ENCODE measurements around the gene RALGAPA2.
A peak's percentile ranks its signal among the peaks of the same experiment; 100 is the strongest.

RALGAPA2 gene

DNA sequence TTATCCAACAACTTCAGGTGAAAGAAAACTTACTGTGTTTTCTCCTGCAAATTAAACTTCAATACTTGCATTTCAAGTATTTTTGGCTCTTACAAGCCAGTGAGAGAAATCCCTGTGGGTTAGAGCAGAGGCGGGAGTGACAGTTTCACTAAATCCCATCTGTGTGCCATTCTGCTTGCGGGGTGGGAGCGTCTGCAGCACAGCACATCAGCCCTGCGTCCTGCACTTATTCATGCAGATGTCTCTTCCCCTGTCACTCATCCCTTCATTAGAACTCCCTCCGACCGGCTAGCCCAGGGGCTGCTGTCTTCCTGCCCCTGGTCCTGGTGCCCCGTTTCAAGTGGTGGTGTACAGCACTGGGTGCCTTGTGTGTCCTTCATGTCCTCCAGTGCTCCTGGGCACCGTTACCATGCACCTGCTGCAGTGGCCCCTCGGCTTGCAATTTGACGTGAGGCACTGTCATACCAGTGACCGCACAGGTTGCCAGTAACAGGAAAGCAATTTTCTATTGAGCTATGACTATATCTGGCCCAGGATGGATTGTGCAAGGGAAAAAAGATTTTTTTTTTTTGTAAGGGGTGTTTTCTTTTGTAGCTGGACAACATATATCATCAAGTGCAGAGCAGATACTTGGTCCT lies 285.1 kb downstream of the RALGAPA2 start:
- no peak for DNase-seq

DNA sequence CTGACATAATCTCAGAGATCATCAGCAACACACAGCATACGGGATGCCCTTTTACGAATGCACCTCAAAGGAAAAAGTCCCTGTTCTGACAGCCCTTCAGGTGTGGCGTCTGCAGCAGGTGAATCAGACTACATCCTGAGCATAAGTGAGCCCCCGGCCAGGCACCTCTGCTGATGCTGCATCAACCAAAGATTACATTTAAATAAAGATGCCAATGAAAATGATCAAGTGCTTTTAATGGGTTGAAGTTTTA lies 285.9 kb downstream of the RALGAPA2 start:
- DNase-seq: no peak

DNA sequence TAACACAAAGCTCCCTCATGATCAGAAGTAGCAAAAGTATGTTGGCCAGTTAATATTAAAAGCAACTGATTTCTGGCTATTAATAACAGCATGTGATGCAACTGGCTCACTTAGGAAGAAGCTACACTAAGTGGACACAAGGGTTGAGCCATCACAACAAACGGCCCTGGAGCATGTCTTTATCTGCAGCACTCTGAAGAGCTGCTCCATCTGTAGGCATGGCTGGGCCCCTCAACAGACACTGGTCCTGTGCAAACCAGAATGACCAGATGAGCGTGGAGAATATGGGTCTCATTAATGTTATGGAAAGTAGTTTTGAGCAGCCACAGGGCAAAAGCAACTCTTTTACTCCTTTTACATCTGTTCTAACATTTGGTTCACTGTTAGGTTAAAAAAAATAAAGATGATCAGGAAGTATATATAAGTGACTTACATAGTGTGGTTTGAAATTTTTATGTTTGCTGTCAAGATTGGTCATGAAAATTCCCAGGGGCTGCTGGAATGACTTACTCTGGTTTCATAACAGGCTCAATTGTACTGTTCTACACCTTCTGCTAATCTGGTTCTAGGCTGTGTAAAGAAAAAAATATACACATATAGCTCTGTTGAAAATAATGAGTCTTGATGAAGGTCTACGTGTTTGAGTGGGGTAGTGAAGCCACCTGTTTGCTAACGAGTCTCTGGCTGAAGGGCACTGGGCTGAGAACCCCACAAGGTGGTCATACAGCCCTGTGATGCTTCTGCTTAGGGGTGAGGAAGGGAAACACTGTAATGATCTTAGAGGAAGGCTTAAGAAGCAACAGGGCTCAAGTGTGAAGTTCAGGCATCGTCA lies 286.4 kb downstream of the RALGAPA2 start:
- no peak for DNase-seq

DNA sequence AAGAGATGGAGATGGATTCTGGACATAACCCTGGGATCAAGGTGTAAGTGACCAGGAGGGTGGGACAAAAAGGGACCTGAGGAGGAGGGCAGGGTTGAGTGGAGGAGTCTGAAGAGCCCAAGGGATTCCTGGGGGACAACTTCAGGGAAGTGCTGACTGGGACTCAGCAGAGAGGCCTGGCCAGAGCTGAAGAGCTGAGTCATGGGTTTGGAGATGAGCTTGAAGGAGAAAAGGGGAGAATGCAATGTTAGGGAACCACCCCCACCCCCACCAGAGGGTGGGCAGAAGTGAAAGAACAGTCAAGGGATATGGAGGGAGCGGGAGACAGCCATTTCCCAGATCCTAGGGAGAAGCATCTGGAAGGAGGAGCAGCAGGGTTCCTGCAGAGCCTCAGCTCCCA lies 289.3 kb downstream of the RALGAPA2 start:
- no peak for DNase-seq

DNA sequence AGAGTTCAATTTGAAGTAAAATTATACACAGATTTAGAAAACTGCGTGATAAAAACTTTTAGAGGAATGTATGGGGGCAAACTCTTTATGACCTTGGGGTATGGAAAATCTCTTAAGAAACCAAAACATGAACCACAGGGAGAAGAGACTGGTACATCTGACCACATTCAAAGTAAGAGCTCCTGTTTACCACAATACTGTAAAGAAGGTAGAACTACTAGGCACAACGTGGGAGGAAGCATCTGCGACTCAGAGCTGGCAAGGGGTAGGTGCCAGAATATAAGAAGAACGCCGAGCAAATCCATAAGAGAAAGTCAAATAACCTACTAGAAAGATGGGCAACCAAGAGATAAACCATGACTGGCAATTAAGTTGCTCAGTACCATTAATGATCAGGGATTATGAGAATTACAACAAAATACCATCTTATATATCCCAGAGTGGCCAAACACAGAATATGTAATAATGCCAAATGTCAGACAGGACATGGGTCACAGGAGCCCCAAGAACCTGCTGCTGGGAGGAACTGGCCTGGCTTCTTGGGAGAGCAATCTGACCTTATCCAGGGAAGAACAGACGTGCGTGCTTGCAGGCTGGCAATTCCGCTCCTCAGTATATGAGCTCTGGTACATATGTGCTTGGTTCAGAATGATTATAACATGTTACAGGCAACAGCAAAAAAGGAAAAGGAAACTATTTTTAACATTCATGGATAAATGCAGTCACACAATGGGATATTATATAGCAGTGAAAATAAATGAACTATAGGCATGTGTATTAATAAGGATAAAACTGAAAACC lies 294.4 kb downstream of the RALGAPA2 start:
- no peak for DNase-seq

DNA sequence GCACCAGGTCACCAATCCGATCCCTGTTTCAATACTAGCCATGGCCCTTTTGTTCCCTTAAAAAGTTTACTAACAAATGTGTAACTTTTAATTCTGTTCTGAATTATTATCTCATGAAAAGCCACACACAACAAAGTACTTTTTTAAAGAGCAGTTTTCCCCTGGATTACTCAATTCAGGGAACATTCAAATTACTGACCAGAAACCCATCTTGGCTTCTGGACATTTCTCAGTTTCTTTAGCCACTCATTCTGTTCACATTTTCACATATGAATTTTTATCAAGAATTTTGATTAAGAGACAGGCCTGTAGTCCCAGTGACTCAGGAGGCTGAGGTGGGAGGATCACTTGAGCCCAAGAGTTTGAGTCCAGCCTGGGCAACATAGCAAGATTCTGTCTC lies 297.1 kb downstream of the RALGAPA2 start:
- no peak for DNase-seq

DNA sequence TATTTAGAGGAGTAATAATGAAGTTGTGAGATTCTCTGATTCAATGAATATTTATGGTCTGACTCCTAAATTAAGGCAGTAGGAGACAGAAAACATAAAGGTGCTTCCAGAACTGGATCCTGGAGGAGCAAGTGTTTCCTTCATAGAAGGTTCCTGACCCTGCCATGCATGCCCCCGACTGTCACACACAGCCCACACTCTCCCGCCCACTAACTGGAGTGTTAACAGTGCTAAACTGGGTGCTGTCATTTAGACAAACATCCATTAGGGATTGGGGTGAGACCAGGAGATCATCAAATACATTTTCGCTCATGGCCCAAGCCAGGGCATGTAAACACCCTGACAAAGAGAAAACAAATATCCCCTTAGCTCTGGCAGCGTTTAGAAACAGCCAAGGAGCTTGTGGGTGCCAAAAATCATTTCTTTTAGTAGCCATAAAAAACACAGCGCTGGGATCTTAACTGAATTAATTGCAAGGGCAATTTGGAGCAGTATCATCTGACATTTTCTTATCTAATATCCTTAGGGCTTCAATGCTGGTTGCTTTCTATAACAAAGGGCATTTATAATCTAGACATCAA lies 297.7 kb downstream of the RALGAPA2 start:
- peak in 1 of 2 experiments; percentile 36 for DNase-seq

DNA sequence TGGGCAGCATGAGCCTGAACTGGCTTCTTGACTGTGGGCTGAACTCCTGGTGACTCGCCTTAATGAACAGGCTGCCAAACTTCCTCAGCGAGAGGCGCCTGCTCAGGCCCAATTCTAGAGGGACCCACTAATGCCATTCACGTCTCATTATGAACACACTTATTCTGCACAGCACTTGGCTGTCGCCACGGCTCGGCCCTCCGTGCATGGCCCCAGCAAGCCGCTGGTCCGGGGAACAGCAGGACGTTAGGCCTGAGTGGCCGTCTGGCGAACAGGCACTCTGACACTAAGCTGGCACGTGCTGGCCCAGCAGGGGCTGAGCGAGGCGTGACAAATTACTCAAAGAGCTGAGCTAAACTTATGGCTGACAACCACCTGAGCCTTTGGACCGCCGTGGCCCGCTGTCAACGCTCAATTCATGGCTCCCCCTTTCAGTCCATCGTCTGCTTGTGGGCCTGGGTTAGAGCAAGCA lies 298.6 kb downstream of the RALGAPA2 start:
- DNase-seq: no peak

DNA sequence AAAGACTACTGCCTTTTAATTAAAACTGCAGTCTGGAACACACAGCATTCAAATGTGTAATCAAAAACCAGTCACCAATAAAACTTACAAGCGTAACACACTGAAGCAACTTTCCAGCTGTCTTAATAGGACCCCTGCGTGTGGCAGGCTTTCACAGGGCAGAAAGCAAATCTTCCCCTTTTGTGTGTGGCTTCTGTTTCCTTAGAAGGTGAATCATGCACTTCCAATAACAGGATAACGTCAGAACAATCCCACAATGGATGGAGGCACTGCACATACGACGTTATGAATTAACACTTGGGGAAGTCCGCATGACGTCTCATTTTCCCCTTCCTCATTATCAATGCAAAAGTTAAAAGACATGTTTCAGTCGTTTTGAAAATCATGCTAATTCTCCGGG lies 299.7 kb downstream of the RALGAPA2 start:
- peak; percentile 21 to 64 for DNase-seq

DNA sequence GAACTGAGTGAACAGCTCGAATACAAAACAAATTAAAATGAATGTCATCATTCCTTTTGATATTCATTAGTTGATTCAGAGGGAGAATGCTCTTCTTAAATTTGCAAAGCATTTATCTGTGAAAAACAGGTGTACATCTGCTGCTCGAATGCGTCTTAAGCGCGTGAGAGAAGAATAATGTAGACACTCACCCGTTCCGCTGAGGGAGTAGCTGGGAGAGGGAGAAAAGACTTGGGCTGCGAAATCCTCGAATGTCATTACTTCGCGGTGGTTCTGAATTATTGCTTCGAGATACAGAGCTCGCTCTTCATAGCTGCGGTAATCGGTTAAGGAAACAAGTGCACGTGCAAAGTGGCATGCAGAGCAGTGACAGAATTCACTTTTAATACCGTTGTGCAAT lies 300.6 kb downstream of the RALGAPA2 start:
- DNase-seq: peak in 1 of 2 experiments; percentile 24

DNA sequence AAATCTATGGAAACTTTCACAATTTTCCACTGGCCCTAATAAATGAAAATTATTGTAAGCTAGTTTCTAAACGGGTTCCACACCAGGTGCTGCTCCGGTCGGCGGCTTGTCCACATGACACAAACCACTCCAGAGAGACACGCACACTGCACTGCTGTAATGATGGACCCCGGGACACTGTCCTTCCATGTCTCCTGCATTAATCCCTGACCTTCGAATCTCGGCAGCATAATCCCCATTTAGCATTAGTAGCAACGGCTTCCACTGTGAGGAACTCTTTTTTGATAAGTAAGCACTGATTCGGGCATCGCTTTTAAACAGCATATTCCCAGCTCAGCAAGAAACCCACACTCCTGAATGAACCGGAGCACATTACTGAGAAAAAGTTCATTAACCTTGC lies 301.0 kb downstream of the RALGAPA2 start:
- peak; percentile 20 to 61 for DNase-seq

DNA sequence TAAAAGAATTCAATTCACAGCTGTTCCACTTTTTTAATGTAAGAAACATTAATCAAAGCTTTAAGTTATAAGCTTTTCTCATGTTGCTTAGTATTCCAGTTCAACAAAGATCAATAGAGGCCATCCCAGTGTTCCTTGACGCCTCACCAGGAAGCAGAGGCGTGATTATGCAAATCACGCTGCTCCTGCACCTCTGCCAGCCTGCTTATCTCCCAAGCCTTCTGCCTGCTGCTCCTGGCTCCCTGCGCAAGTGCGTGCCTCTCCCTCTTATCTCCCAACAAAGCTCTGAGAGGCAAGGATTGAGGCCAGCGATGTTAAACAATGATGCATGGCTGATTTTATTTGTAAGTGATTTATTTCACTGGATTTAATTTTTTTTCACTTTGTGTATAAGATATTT lies 301.8 kb downstream of the RALGAPA2 start:
- DNase-seq: peak; percentile 80 to 94

DNA sequence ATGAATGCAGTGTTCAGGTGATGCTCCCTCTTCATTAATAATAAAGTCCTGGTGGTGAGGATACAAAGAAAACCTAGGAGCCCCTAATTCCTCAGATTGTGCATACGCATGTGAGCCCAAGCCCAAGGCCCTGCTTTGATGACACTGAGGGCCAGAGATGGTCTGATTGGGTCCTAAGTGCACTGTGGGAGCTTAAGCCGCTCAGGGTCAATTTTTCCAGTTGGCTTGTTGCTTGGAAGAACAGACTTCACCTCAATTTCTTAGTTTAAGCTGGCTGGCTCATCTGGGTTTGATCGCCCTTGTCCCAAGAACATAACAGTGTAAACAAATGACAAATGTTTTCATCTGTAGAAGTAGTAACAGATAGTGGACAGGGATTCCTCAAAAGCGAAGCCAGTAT lies 303.1 kb downstream of the RALGAPA2 start:
- no peak for DNase-seq

DNA sequence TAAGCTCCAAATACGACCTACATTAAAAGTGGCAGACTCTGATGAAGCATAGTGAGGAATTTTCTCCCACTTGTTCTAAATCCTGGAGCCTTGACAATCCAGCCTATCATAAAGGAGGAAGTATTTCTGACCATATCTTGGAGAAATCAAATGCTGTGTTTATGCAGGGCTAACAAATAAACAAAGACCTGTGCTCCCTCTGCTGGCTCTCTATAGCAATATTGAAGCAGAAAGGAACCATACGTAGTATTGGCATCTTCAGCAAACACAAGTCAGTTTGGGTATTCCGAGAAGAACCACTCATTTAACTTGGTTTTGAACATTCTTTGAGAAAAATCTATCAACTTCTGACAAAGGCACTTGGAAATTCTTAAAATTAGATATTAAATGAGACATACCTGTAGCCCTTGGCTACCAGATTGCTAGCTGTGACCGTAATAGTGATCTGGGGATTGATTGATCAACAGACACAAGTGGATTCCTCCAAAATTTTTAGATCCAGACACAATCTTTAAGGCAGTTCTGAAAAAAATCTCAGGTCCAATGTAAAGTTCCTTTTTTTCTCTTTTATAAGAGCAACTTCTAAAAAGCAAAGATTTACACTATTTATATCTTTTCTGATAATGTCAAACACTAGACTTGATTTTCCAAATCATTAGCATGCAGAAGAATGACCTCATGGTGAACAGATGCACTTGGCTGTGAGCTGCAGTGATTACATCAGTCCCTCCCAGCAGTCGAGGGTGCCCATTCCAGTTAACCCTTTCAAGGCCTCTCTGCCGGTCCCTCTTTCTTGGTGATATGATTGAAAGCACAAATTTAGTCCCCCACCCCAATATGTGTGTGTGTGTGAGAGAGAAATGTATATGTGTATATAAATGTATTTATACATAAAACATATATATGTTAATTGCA lies 304.3 kb downstream of the RALGAPA2 start:
- peak; percentile 37 to 63 for DNase-seq

DNA sequence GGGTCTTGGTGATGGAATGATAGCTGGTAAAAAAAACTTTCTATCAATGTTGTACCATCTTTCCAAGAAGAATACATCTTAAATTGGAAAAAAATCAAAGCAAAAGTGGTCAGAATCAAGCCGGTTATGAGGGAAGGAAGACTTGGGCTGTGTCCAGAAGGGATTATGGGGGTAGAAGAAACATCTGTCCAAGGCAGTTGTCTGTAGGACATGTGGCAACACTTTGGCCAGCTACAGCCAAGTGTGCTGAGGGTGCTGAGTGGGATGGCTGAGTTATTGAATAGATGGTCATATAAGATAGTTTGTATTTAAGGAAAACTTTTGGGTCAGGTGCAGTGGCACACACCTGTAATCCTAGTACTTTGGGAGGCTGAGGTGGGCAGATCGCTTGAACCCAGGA lies 306.1 kb downstream of the RALGAPA2 start:
- no peak for DNase-seq

DNA sequence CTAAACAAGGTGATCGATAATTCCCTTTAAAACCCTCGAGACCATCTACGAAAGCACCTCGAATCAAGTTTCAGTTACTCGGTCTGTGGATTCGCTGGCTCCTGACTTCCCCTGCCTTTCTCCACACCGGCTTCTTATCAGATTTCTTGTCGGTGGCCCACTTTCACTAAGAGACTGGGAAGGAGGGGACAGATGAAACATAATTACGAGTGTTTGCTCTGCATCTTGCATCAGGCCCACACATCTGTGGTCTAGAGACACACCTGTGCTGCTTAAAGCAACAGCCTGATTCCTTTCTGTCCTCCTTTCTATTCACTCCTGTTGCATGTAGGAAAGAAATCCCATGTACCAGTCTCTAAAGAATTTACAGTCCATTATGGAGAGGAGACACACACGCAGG lies 306.8 kb downstream of the RALGAPA2 start:
- no peak for DNase-seq

DNA sequence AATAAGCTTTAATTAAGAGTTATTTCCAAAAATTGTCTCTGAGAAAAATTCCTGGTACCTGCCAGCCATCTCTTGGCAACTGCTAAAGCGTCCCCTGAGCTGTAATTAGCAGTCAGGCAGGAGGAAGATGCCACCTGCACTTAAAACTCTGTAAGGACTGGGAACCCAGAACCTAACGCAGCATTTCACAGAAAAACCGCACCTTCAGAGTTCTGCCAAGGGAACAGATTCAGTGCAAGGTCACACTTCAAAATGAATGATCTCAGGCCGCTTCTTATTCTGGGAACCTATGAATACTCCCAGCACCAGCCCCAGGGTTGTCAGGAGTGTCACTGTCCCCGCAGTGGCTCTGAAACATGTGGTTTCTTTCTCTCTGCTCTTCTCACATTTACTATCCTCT lies 307.8 kb downstream of the RALGAPA2 start:
- no peak for DNase-seq

DNA sequence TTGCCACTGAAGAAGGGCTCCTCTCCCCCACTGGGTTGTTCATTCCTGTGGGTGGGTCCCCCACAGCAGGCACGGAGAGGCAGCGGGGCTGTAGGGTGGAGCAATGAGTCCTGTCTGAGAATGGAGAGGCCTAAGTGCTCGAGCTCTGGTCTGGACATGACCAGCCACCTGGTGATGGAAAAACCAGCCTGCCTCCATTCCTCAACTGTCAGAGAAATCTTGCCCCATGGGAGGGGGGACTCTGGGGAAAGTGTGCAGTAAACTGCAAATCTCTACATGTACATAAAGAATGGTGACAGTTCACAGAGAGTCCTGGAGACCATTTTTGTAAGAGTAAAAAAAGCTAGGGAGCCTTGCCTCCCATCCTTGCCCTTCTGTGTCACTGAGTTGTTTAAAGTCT lies 310.5 kb downstream of the RALGAPA2 start:
- DNase-seq: no peak

DNA sequence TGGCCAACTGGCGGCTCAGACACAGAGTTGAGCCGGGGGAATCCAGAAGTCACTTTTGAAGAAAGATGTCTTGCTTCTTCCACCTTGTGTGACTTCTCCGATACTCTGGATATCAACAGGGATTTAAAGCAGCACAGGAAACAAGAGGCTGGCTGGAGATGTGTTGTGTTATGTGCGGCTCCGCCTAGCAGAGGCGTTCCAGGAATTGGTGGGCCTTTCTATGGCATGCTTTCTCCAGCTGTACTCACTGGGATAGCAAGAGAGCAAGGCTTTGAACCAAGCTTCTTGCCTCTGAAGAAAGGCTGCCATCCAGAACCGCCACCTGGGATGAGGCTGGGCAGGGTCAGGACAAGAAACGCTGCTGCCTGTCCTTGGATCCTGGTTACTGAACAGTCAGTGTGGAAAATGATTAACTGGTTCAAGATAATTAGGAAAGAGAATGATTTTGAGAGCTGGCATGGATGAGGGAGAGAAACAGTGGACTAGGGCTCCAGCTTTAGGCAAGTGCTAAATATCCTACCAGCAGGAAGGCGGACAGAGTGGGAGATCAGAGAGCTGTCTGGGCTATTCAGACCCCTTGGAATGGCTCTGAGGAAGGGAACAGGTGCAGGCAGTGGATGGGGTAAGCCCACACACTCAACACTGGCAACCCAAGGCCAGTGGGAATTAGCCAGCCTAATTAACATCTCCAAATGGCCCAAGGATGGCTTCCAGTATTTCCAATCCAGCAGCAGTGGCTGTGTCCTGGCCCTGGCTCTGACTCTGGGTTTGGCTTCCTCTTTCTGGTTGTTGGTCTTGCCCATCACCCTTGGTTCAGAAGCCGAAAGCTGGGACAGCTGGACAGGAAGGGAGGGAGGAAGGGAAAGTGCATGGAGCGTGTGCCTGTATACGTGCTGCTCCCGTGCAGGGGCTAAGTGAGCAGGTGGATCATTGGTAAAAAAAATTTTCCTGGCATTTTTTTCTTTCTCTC lies 312.6 kb downstream of the RALGAPA2 start:
- DNase-seq: no peak

DNA sequence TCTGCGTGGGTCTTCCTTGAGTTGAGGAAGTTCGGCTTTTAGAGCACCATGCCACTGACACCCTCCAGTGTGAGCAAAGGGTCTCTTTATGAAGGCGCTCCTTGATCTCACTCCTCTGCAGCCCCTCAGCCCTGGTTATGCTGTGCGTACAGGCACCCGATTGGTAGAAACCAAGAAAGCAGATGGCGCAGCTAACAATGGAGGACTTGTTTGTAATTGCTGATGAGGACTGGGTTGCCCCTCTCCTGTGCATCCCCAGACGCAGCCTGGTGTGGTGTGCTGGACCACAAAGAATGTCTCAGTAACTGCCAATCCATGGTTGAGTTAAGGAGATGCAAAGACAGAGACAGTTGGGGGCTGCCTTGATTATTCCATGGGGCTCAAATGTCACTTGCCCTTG lies 314.3 kb downstream of the RALGAPA2 start:
- DNase-seq: no peak

DNA sequence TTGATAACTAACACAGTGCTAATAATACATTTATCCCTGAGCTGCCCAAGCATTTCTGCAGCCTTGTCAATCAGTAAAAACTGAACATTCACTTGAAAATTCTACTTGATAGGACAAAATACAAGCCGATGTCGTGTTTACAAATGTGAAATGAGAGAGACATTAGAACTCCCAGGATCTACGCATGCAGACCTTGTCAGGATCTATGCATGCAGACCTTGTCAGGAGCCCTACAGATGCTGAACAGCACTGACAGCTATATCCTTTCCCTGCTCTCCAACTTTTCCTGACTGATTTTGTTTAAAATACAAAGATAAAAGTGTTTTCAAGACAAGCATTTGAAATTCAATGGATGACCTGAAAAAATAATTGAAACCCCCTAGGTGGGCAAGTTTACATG lies 315.6 kb downstream of the RALGAPA2 start:
- DNase-seq: no peak

Data from NCI-H2081 (cell line).